Colon (tissue), 2 donors: ENCODE results near the gene HNF4A.

Experiments
- FAIRE-seq: peaks from 2 replicates; lab custom pipeline; 2012; peaks lifted over from hg19 to GRCh38; lab: Jason Lieb, UNC
- donor health status: control.
- donor health status: control.

HNF4A gene

DNA sequence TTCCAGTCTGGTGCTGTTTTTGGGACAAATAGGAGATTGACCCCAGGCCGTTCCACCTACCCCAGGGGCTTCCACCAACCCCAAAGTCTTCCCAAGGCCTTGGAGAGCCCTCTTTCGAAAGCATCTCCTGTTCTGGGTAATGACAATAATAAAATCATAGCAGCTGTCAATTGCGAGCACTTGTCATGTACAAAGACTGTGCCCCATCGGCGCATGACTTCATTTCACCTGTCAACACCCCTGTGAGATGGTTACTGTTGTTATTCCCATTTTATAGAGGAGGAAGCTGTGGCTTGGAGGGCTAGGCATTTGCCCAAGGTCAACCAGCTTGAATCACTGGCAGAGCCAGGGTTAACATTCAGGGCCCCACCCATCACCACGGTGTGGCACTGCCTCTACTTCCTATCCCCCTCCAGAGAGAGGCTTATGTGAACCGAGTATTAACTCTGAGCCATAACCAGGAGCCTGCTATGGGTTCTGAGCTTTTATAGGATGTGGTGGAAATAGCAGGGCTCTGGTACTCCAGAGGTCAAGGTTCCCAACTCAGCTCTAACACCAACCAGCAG lies 51.2 kb downstream of the HNF4A start:
- no peak for FAIRE-seq

DNA sequence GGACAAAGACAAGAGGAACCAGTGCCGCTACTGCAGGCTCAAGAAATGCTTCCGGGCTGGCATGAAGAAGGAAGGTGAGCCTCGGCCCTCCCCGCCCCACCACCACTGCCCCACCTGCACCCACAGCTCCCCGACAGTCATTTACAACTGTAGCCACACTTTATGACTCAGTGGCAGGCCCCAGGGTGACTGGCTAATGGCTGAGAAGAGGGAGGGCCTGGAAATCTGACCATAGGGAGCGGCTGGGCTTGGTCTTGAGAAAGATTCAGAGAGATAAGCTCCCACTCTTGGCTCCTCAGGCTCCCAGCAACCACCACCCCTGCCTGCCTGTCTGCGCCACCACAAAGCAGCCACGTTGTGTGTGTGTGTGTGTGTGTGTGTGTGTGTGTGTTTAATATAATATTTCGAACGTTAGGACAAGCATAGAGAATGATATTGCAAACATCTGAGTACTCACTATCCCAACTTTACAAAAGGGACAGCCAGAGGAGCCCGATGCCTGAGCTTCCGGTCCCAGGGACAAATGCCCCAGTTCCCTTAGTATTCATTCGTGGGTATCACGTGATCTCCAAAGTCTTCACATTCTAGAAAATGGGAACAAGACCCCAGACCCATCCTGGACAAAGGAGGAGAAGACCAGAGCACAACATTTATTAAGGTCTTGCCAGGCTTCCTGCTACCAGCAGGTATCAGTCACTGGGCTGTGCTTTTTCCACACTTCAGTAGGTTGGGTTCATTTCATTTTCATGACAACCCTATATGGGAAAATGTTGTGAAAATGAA lies 52.1 kb downstream of the HNF4A start:
- no peak for FAIRE-seq

DNA sequence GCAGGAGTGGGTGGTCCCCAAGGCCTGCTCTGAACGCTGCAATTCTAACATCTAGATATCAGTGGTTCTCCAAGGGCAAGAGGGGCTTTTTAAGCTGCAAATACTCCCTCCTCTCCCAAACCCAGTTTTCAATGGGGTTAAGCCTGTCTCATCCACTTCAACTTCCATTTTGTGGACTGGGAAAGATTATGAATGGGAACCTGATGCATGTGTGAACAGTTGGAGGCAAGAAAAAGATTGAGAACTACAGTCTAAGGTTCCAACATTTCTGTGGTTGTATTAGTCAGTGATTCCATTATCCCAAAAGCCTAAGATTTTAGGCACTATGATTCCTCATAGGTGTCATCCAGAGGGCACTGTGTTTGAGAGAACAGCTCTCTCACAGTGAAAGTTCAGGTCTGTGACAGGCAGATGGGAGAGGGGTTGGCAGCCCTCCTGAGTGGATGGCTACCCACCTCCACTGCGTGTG lies 53.7 kb downstream of the HNF4A start:
- no peak for FAIRE-seq

DNA sequence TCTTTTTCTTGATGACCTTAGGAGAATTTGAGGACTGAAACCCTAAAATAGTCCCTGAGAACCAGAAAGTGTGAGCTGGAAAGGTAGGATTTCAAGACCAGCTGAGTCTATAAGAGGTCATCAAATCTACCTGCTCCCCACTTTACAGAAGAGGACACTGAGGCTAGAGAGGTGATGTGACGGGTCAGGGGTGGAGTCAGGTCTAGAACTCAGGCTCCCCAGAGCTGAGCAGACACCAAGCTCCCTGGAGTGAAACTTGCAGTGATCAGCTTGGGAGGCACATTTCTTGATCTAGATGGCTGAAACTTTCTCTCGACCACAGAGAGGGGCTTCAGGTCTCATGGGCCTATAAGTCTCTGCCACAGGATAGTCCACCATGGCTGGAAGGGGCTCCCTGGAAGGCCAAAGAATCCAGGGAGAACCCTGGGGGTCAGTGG lies 55.1 kb downstream of the HNF4A start:
- FAIRE-seq, result no peak

DNA sequence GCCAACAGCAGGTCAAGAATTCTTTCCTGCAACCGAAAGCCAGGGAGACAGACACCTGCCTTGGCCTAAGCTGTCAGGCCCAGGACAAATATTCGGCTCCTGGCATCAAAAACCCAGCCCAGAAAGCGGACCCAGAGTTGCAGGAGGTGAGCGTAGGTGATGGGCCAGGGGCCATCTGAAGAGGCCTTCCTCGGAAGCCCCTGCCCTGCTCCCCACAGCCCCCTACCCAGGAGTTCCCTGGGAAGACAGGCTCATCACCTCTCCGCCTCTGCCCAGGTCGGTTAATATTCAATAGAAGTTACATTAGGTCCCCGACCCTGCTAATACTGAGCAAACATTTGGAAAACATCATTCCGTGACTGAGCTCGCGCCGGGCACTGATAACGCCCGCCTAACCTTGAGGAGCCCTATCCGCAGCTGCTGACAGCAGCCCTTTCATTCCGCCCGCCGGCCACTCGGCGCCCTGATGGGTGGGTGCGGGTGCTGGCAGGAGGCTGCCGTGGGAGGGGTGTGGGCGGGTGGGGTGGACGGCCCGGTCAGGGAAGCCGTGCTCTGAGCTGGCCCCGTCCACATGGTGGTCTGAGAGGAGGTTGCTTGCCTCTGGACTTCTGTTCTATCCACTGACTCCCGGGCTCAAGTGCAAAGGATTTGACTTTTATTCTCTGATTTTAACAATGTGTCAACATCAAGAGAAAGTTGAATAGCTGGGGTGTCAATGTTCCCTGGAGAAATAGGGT lies 55.7 kb downstream of the HNF4A start:
- no peak for FAIRE-seq

DNA sequence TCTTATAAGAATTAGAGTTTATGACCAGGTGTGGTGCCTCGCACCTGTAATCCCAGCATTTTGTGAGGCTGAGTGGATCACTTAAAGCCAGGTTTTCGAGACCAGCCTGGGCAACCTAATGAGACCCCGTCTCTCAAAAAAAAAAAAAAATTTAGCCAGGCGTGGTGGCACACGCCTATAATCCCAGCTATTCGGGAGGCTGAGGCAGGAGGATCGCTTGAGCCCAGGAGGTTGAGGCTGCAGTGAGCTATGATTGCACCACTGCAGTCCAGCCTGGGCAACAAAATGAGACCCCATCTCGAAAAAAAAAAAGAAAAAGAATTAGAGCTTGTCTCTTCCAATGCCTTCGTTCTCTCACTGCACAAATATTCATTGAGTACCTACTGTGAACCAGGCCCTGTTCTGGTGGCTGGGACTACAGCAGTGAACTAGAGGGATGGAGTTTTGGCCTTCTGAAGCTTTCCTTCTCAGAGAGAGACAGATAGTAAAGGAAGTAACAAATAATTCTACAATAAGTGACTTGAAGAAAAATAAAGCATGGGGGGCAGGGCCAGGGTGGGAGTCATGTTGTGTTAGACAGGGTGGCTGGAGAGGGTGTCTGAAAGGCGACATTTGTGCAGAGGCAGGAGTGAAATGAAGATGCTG lies 56.4 kb downstream of the HNF4A start:
- FAIRE-seq, result no peak

DNA sequence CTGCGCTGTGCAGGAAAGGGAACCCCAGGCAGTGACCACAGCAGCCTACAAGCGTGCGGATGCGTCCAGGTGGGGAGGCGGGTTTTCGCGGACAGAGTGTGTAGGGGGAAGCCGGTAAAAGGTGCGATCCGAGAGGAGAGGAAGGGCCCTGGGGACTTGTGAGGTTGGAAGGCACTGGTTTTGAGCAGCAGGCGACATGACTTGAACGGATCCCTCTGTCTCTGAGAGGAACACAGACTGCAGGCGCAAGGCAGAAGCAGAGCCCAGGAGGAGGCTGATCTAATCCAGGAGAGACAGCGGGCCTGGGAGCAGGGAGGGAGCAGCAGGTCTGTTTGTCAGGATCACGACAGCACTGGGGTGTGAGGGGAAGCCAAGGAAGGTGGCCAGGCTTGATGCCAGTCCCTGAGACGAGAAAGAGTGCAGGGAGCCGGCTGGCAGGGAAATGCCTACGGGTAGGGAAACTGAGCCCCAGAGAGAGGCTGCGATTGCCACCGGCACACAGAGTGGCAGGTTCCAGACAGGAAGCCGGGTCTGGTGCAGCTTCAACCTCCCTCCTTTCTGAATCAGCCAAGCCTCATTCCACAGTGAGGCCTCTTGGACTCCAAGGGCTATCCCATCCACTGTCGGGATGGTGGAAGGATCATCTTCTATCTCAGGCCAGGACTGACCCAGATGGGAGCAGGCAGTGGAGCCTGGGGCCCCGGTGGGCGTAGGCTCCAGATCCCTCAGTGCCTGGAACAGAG lies 57.1 kb downstream of the HNF4A start:
- FAIRE-seq, result no peak

DNA sequence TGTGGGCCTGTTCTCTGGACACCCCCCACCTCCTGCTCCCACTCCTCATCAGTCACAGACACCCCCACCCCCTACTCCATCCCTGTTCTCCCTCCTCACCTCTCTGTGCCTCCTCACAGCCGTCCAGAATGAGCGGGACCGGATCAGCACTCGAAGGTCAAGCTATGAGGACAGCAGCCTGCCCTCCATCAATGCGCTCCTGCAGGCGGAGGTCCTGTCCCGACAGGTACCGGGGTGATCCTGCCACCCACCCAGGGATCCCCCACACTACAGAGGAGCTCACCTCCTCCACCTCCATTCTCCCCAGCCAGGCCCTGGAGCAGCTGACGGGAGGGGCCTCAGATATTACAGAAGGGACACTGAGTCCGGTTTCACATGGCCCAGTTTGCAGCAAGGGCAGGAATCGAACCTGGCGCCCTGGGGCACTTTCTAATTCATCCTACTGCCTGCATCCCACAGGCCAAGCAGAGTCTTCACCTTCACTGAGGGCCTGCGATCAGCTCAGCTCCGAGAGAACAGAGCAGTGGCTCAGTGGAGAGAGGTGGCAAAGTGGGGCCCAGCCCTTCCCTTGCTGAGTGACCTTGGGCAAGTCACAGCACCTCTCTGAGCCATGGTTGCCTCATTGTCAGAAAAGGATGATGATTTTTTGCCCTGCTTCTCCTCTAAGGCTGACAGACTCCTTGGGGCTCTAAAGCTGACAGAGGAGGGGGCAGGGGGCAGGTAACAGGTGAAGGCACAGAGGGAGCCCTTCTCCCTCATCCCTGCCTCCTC lies 58.3 kb downstream of the HNF4A start:
- FAIRE-seq, result no peak

DNA sequence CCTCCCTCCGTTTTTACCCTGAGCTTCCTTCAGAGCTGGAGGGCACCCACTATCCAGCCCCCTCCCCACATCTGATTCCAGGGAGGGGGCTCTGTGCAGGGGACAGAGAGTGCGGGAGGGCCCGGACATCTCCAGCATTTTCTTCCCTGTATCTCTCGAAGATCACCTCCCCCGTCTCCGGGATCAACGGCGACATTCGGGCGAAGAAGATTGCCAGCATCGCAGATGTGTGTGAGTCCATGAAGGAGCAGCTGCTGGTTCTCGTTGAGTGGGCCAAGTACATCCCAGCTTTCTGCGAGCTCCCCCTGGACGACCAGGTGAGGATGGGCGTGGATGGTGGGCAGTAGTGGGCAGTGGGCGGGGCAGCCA lies 58.8 kb downstream of the HNF4A start:
- FAIRE-seq, result no peak

DNA sequence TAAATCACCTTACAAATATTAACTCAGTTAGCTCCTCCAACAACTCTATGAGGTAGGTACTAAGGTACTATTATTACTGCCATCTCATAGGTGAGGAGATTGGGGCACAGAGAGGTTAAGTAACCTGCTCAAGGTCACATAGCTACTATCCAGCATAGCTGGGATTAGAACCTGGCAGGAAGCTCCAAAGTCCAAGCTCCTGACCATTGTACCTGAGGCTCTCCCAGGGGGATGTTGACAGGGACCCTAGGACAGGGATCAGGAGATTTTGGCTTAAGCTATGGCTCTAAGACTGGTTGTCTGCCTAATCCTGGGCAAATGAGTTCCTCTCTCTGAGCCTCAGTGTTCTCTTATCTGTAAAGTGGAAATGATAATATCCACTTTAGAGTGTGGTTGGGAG lies 59.3 kb downstream of the HNF4A start:
- no peak for FAIRE-seq

DNA sequence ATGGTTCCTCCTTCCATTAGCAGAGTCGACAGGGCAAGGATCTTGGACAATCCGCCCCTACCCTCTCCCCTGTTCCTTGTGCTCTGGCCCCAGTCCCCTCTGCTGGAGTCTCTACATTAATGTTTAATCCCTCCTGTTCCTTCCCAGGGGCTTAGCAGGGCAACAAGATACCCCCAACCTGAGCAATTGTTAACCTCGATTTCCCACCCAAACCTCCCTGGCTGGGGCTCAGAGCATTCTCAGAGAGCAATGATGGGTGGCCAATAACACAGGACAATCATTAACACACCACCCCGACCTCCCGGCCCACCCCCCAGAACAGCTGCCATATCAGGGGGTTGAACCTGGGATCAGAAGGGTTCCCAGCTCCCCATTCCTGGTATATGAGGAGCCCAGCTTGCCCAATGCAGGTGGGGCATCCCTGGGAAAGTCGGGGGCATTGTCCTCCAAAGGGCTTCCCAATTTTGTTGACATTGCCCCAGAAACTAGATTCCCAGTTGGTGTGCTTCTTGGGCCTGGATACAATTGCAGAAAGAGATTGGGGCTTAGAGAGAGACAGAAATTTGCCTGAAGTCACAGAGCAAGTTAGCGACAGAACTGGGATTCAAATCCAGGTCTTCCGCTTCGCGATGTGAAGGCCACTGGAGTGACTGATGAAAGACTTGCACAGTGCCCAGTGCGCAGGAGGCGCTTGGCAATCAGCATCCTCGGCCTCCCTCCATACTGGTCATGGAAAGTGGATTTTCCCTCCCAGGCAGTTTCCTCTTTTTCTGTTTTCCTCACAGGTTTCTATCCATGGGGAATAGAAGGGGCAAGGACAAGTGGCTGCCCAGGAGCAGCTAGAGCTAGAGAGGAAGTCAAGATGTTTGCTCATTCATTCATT lies 60.6 kb downstream of the HNF4A start:
- FAIRE-seq, result no peak

DNA sequence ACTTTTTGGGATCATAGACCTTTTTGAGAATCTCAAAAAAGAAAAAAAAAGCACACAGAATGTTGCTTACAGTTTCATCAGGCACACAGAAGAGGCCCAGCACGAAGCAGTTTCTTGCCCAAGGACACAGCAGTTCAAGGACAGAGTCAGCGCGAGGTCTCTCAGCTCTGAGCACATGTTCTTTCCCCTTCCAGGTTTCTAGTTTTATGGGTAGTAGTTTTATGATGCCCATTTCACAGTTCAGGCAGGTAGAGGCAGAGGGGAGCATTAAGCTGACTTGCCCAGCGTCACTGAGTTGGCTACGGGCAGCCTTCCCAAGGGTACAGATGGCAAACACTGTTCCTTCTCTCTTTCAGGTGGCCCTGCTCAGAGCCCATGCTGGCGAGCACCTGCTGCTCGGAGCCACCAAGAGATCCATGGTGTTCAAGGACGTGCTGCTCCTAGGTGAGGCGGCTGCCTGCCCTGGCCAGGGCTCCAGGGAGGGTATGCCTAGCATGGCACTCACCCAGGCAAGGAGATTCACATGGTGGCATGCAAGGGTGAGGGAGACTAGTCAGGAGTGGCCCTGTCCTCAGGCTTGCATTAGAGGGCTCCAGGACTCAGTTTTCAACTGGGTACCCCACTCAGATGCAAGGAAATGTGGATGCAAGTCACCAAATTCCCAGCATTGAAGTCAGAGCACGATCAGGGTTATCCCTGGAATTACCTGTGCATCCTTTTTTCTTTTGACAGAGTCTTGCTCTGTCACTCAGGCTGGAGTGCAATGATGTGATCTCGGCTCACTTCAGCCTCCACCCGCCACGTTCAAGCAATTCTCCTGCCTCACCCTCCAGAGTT lies 62.8 kb downstream of the HNF4A start:
- FAIRE-seq, result no peak

DNA sequence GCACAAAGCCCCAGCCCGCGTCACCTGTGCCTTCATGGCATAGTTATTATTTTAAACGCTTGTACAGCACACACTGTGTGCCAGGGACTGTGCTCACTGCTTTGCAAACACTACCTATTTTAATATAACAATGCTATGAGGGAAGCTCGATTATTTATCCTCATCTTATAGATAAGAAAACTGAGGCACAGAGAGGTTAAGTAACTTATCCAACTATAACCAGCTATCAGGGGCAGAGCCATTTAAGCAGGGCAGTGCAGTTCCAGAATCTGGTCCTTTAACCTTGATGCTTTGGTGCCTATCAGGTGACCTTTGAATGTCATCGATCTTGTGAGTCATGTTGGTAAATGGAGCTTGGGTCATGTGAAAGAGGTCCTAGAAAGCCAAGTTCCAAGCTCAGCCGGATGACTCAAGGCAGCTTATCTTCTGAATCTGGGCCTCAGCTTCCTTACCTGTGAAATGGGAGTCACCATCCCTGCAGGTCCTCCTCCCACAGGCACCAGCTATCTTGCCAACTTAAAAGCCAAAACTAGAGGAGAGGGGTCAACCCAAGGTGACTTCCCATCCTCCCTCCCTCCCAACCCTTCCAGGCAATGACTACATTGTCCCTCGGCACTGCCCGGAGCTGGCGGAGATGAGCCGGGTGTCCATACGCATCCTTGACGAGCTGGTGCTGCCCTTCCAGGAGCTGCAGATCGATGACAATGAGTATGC lies 63.8 kb downstream of the HNF4A start:
- no peak for FAIRE-seq

DNA sequence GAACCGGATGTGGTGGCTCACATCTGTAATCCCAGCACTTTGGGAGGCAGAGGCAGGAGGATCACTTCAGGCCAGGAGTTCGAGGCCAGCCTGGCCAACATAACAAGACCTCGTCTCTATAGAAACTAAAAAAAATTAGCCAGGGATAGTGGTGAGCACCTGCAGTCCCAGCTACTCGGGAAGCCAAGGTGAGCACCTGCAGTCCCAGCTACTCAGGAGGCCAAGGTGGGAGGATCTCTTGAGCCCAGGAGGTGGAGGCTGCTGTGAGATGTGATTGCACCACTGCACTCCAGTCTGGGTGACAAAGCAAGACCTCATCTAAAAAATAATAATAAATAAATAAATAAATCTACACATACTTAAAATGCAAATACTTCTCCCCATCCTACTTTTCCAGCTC lies 65.0 kb downstream of the HNF4A start:
- no peak for FAIRE-seq

DNA sequence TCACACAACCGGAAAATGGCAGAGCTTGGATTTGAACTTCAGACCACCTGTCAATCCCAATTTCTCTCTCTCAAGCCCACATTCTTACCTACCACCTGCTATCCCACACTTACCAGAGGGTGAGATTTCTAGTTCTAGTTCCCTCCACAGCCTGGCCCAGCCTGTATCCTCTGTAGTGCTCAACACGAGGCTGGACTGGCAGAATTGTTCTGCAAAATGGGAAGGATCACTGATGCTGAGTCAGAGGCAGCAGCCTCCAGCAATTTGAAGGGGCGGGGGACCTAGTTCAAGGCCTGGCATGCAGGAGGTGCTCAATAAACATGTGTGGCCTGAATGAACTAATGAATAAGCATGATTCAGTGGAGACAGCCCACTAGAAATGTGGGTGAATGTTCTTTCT lies 66.6 kb downstream of the HNF4A start:
- FAIRE-seq, result no peak

DNA sequence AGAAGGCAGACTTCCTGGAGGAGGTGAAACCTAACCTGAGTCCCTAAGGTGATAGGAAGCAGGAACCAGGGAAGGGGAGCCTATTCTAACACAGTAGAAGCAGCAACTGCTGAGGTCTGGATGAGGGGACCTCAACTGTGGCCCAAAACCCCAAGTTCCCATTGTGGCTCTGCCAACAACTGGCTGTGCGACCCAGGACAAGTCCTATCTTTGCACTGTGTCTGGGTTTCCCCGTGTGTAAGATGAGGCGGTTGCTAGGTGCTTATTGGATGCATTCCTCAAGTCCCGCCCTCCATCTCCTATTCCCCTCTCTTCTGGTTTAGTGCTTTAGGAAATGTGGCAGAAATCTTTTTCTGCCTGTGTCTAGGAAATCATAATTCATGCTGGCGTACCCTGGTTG lies 68.0 kb downstream of the HNF4A start:
- no peak for FAIRE-seq

DNA sequence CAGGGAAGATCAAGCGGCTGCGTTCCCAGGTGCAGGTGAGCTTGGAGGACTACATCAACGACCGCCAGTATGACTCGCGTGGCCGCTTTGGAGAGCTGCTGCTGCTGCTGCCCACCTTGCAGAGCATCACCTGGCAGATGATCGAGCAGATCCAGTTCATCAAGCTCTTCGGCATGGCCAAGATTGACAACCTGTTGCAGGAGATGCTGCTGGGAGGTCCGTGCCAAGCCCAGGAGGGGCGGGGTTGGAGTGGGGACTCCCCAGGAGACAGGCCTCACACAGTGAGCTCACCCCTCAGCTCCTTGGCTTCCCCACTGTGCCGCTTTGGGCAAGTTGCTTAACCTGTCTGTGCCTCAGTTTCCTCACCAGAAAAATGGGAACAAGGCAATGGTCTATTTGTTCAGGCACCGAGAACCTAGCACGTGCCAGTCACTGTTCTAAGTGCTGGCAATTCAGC lies 68.6 kb downstream of the HNF4A start:
- FAIRE-seq, result no peak

DNA sequence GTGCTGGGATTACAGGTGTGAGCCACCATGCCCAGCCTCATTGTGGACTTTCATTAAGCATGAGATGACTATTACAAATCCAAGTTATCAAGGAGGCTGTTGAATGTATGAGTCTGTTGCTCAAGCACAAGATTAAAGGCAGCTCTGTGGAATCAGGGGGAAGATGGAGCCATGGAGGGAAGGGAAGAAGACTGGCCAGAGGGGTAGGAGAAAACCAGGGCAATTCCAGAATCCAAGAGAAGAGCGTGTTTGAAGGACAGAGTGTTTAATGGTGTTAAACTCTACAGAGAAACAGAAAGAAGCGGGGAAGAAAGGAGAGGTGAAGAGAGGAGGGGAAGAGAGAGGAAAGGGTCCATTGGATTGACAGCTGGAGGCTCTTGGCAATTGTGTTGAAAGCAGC lies 70.4 kb downstream of the HNF4A start:
- no peak for FAIRE-seq
